Measurements from ENCODE around the gene KCNK4. TPM values are rescaled to one million over a fixed set of nuclear protein-coding genes. Genes with fewer than 3 reads are reported as not detected.

The KCNK4 gene
- total RNA-seq, 1 experiment from 2014 or later, result not detected

DNA sequence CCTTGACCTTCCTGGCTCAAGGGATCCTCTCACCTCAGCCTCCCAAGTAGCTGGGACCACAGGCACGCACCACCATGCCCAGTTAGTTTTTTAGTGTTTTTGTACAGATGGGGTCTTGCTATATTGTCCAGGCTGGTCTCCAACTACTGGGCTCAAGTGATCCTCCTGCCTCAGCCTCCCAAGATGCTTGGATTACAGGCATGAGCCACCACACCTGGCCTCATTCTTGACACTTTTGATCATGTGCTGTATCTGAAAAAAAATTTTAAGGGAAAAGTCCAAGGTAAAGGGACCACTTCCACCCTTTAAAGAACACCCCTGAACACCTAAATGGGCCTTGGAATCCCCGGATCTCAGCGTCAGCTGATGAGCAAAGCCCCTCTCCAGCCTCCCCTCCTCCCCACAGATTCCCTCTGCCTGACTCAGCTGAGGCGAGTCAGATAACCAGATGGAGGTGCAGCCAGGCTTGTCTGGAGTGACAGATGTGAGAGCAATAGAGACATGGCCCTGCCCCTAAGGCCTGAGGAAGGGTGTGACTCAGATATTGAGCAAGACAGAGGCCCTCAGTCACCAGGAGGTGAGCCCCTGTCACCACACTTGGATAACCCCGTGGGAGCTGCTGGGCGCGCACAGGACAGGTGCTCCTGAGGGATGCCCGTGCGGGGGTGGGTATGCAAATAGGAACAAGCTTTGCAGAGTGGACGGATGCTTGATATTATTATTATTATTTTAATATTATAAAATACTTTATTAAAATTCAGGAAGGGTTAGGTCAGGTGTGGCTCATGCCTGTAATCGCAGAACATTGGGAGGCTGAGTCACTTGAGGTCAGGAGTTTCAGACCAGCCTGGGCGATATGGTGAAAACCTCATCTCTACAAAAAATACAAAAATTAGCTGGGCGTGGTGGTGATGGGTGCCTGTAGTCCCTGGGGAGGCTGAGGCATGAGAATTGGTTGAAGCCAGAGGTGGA lies 43.9 kb downstream of the KCNK4 start:
- peak; percentile 84 to 95 for DNase-seq (ENCODE audit: low read depth in 1 of 2, low spot score in 2 of 2)
- H3K9me3 ChIP-seq (replicated peaks), result no peaks in the 10 kb centered on the region
- H3K27me3 ChIP-seq (replicated peaks), result no peaks in the 10 kb centered on the region
- H3K4me1 ChIP-seq (replicated peaks), result peaks cover 18% of the 10 kb centered on the region
- no peaks in the 10 kb centered on the region for H3K36me3 ChIP-seq
- no peak overlapping the region for H3K27ac ChIP-seq
- no peak overlapping the region for H3K4me3 ChIP-seq

DNA sequence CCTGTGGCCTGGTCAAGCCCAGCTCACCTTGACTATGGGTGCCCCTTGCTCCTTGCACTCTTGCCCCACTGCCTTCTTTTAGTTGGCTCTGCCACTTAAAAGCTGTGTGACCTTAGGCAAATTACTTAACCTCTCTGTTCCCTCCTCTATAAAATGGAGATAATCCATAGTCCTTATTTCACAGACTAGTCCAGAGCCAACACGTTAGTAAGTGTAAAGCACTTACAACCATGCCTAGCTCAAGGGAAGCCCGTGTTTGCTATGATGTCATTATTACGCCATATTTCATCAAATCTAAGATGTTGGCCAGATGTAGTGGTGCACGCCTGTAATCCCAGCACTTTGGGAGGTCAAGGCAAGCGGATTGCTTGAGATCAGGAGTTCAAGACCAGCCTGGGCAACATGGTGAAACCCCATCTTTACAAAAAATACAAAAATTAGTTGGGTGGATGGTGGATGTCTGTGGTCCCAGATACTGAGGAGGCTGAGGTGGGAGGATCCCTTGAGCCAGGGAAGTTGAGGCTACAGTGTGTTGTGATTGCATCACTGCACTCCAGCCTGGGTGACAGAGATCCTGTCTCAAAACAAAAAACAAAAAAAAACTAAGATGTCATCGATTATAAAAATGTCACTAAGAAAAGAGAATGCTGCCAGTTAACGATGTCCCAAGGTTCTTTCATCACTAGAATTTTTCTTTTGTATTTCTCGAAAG lies 46.6 kb downstream of the KCNK4 start:
- H3K27ac ChIP-seq, result no peak overlapping the region
- H3K4me3 ChIP-seq, result no peak overlapping the region
- DNase-seq (ENCODE audit: low read depth in 1 of 2, low spot score in 2 of 2), result no peak

DNA sequence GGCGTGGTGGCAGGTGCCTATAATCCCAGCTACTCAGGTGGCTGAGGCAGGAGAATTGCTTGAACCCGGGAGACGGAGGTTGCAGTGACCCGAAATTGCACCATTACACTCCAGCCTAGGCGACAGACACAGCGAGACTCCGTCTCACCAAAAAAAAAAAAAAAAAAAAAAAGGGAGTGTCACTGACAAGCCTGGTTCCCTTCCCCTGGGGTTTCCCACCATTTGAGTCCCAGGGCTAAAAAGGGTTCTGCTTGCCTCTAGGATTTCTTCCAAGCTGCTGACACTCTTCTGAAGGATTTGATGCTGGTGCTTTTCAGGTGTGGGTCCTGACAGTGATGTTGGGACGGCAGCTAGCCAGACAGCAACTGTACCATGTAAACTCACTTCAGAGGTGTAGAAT lies 47.6 kb downstream of the KCNK4 start:
- Histone ChIP-seq H3K36me3 (no peaks in the 10 kb centered on the region), H3K27ac (no peak overlapping the region), H3K4me3 (no peak overlapping the region), H3K4me1 (replicated peaks) (peaks cover 15% of the 10 kb centered on the region), H3K27me3 (replicated peaks) (no peaks in the 10 kb centered on the region), H3K9me3 (replicated peaks) (0 out of 2 replicates have a peak, but pooled peaks cover 4% of the 10 kb centered on the region)
- no peak for DNase-seq (ENCODE audit: low read depth in 1 of 2, low spot score in 2 of 2)

More for the DNA sequence above, 46.6 kb downstream of the KCNK4 start:
- Histone ChIP-seq H3K27me3 (replicated peaks) (no peaks in the 10 kb centered on the region), H3K9me3 (replicated peaks) (0 out of 2 replicates have a peak, but pooled peaks cover 4% of the 10 kb centered on the region), H3K36me3 (no peaks in the 10 kb centered on the region), H3K4me1 (replicated peaks) (peaks cover 15% of the 10 kb centered on the region)

DNA sequence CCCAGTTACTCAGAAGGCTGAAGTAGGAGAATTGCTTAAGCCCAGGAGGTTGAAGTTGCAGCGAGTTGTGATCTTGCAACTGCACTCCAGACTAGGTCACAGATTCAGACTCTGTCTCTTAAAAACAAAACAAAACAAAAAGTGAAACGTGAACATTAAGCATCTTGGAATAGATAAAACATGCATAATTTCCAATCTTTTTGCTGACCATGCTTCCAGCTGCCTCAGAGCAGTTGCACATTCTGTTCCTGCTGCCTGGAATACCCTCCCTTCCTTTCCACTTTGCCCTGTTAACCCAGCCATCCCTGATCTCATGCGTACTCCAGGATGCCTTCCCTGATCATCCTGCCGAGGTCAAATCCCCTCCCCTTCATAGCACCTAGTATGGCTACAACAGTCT lies 48.2 kb downstream of the KCNK4 start:
- no peak overlapping the region for H3K4me3 ChIP-seq
- H3K9me3 ChIP-seq (replicated peaks), result 0 out of 2 replicates have a peak, but pooled peaks cover 4% of the 10 kb centered on the region
- H3K27ac ChIP-seq, result no peak overlapping the region
- no peak for DNase-seq (ENCODE audit: low read depth in 1 of 2, low spot score in 2 of 2)
- peaks cover 15% of the 10 kb centered on the region for H3K4me1 ChIP-seq (replicated peaks)
- no peaks in the 10 kb centered on the region for H3K27me3 ChIP-seq (replicated peaks)
- H3K36me3 ChIP-seq, result no peaks in the 10 kb centered on the region

DNA sequence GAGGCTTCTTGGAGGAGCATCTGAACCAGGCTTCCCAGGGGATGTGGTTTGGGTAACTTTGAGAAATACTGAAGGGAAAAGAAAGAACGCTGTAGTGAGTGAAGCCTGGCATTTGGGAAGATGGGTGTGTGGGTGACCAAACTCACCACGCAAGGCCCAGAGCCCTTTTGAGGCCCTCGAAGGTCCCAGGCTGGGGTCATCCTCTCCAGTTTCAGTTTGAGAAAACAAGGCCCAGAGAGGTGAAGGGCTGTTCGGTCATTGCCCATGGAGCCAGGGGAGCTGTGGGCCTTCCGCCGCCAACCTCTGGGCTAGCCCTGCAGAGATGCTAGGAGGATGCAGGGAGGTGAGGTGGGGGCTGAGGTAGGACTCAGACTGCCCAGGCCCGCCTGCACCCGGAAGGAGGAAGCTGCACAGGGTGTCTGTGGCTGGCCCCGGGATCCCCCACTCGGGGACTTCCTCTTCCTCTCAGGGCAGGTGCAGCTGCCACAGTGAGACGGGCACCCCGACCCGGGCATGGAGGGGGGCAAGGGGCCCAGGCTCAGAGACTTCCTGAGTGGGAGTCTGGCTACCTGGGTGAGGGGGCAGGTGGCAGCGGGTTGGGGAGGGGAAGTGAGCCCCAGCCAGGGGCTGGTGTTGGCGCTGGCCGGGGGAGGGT lies 48.8 kb downstream of the KCNK4 start, which contains the start of gene CCDC88B:
TSS of gene CCDC88B (plus strand) at position 451 of the 655 bp plus-strand sequence. CDS start at position 514, 63 bp downstream.
- Histone ChIP-seq H3K4me1 (replicated peaks) (peaks cover 9% of the 10 kb centered on the region), H3K9me3 (replicated peaks) (0 out of 2 replicates have a peak, but pooled peaks cover 4% of the 10 kb centered on the region), H3K27me3 (replicated peaks) (no peaks in the 10 kb centered on the region), H3K36me3 (no peaks in the 10 kb centered on the region), H3K27ac (no peak within 1 kb of the TSS), H3K4me3 (no peak within 1 kb of the TSS)
- DNase-seq (ENCODE audit: low read depth in 1 of 2, low spot score in 2 of 2), result no peak

DNA sequence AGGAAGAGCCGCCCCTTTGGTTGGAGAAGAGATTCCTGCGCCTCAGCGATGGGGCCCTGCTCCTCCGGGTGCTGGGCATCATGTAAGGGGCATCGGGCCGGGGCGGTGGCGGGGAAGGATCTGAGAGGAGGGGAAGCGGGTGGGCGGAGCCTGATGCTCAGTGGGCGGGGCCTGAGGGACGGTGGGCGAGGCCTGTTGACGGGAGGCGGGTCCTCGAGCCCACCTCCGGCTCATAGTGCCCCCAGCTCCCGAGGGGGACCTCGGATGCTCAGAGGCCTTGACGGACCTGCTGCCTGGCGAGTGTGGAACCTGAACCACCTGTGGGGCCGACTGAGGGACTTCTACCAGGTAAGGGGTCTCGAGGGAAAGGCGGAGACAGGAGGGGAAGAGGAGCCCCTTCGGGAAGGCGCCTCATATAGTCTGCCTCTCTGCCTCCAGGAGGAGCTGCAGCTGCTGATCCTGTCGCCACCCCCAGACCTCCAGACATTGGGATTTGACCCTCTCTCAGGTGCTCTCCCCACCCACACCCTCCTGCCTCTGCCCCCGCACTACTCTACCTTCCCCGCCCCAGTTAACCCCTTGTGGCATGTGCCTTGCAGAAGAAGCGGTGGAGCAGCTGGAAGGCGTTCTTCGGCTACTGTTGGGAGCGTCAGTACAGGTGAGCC lies 49.7 kb downstream of the KCNK4 start:
- peak in 1 of 2 experiments; percentile 65 for DNase-seq (ENCODE audit: low read depth in 1 of 2, low spot score in 2 of 2)
- no peak overlapping the region for H3K27ac ChIP-seq
- no peaks in the 10 kb centered on the region for H3K27me3 ChIP-seq (replicated peaks)
- H3K4me3 ChIP-seq, result no peak overlapping the region
- no peaks in the 10 kb centered on the region for H3K36me3 ChIP-seq
- H3K4me1 ChIP-seq (replicated peaks), result peaks cover 6% of the 10 kb centered on the region
- 0 out of 2 replicates have a peak, but pooled peaks cover 4% of the 10 kb centered on the region for H3K9me3 ChIP-seq (replicated peaks)

DNA sequence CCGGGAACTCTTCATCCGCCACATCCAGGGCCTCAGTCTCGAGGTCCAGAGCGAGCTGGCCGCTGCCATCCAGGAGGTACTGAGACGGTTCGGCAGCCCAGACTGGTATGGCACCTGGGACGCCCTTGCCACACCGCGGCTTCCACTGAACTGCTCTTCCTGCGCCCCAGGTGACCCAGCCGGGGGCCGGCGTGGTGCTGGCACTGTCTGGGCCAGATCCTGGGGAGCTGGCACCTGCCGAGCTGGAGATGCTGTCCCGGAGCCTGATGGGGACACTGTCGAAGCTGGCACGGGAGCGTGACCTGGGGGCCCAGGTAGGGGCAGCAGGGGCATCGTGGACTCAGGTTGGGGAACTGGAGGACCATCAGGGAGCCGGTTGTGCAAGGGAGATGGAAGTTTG lies 50.3 kb downstream of the KCNK4 start:
- no peak for DNase-seq (ENCODE audit: low read depth in 1 of 2, low spot score in 2 of 2)
- H3K4me3 ChIP-seq, result no peak overlapping the region
- no peaks in the 10 kb centered on the region for H3K36me3 ChIP-seq
- no peaks in the 10 kb centered on the region for H3K27me3 ChIP-seq (replicated peaks)
- H3K27ac ChIP-seq, result no peak overlapping the region
- 0 out of 2 replicates have a peak, but pooled peaks cover 4% of the 10 kb centered on the region for H3K9me3 ChIP-seq (replicated peaks)
- H3K4me1 ChIP-seq (replicated peaks), result peaks cover 6% of the 10 kb centered on the region

DNA sequence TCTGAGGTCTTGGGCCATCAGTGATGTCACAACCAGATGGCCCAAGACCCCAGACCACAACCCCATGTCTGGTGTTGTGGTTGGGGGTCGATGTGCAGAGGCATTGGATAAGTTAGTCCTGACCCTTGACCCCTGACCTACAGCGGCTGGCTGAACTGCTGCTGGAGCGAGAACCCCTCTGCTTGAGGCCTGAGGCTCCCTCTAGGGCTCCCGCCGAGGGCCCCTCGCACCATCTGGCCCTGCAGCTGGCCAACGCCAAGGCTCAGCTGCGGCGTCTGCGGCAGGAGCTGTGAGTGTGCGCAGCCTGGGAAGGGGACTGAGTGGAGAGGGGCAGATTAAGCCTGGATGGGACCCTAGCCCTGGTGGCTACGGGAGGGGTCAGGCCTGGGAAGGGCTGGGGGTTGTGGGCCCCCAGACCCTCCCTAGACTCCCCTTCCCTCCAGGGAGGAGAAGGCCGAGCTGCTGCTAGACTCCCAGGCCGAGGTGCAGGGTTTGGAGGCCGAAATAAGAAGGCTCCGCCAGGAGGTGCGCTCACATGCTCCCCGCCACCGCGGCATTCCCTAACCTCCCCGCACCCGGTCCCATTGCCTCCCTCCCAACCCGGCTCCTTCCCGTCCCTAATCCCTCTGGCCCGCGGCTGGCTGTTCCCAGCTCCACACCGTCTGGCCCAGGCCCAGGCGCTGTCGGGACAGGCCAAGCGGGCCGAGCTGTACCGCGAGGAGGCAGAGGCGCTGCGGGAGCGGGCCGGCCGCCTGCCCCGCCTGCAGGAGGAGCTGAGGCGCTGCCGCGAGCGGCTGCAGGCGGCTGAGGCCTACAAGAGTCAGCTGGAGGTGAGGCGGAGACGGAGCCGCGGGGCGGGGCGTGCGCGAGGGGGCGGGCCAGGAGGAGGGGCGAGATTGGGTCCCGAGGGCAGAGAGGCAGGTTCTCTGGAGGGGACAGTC lies 51.0 kb downstream of the KCNK4 start:
- peak overlapping the region; percentile 14 for H3K4me3 ChIP-seq
- peak; percentile 64 to 94 for DNase-seq (ENCODE audit: low read depth in 1 of 2, low spot score in 2 of 2)
- no peaks in the 10 kb centered on the region for H3K36me3 ChIP-seq
- no peak overlapping the region for H3K27ac ChIP-seq
- no peaks in the 10 kb centered on the region for H3K27me3 ChIP-seq (replicated peaks)
- H3K9me3 ChIP-seq (replicated peaks), result 0 out of 2 replicates have a peak, but pooled peaks cover 4% of the 10 kb centered on the region
- H3K4me1 ChIP-seq (replicated peaks), result peaks cover 6% of the 10 kb centered on the region

DNA sequence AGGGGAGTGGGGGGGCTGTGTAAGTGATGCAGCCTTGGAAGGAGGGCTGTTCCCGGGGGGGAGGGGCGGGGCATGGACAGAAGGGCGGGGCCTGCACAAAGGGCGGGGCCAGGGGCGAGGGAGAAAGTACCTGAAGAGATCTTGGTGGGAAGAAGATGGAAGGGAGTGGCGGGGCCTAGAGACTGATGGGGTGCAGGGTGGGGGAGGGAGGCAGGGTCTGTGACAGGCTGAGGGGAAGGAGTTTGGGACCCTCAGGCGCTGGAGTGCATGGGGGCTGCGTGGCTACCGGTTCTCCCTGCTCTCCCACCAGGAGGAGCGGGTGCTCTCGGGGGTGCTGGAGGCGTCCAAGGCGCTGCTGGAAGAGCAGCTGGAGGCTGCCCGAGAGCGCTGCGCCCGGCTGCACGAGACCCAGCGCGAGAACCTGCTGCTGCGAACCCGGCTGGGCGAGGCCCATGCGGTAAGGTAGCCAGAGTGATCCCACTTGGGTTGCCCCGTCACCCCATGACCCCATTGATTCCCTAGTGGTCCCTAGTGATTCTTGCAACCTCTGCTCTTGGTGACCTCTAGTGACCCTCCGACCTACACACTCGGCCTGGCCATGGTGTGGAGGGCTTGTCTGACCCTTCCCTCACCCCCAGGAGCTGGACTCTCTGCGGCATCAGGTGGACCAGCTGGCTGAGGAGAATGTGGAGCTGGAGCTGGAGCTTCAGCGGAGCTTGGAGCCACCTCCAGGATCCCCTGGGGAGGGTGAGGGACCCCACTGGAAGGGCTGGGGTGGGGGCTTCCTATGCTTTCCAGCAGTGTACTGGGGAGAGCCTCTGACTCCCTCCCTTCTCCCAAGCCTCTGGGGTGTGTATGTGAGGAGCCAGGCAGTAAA lies 52.0 kb downstream of the KCNK4 start:
- H3K4me3 ChIP-seq, result no peak overlapping the region
- 0 out of 2 replicates have a peak, but pooled peaks cover 4% of the 10 kb centered on the region for H3K9me3 ChIP-seq (replicated peaks)
- no peak for DNase-seq (ENCODE audit: low read depth in 1 of 2, low spot score in 2 of 2)
- H3K27me3 ChIP-seq (replicated peaks), result no peaks in the 10 kb centered on the region
- H3K36me3 ChIP-seq, result no peaks in the 10 kb centered on the region
- no peak overlapping the region for H3K27ac ChIP-seq
- H3K4me1 ChIP-seq (replicated peaks), result peaks cover 6% of the 10 kb centered on the region

DNA sequence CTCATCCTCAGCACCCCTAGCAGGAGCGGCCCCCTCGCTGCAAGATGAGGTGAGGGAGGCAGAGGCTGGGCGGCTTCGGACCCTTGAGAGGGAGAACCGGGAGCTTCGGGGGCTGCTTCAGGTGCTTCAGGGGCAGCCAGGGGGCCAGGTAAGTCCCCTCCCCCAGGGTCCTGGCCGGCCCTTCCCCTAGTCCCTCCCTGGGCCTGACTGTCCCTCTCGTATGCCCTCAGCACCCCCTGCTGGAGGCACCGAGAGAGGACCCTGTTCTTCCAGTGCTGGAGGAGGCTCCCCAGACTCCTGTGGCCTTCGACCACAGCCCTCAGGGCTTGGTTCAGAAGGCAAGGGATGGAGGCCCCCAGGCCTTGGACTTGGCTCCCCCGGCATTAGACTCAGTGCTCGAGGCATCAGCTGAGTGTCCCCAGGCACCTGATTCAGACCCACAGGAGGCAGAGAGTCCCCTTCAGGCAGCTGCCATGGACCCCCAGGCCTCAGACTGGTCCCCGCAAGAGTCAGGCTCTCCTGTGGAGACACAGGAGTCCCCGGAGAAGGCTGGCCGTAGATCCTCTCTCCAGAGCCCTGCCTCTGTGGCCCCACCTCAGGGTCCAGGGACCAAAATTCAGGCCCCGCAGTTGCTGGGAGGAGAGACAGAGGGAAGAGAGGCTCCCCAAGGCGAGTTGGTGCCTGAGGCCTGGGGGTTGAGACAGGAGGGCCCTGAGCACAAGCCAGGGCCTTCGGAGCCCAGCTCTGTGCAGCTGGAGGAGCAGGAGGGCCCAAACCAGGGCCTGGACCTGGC lies 52.9 kb downstream of the KCNK4 start:
- DNase-seq (ENCODE audit: low read depth in 1 of 2, low spot score in 2 of 2), result no peak
- Histone ChIP-seq H3K4me1 (replicated peaks) (peaks cover 6% of the 10 kb centered on the region), H3K9me3 (replicated peaks) (0 out of 2 replicates have a peak, but pooled peaks cover 4% of the 10 kb centered on the region), H3K27me3 (replicated peaks) (no peaks in the 10 kb centered on the region), H3K27ac (no peak overlapping the region), H3K36me3 (no peaks in the 10 kb centered on the region), H3K4me3 (no peak overlapping the region)

DNA sequence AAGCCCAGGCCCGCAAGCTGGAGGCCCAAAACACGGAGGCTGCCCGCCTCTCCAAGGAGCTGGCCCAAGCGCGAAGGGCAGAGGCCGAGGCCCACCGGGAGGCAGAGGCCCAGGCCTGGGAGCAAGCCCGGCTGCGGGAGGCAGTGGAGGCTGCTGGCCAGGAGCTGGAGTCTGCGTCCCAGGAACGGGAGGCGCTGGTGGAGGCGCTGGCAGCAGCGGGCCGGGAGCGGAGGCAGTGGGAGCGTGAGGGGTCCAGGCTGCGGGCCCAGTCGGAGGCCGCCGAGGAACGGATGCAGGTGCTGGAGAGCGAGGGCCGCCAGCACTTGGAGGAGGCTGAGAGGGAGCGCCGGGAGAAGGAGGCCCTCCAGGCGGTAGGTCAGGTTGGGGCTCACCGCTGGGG lies 53.7 kb downstream of the KCNK4 start:
- no peaks in the 10 kb centered on the region for H3K27me3 ChIP-seq (replicated peaks)
- H3K27ac ChIP-seq, result no peak overlapping the region
- DNase-seq (ENCODE audit: low read depth in 1 of 2, low spot score in 2 of 2), result no peak
- peaks cover 6% of the 10 kb centered on the region for H3K4me1 ChIP-seq (replicated peaks)
- no peaks in the 10 kb centered on the region for H3K36me3 ChIP-seq
- H3K9me3 ChIP-seq (replicated peaks), result 0 out of 2 replicates have a peak, but pooled peaks cover 4% of the 10 kb centered on the region
- no peak overlapping the region for H3K4me3 ChIP-seq
